LoVo (cell line): ENCODE data around the gene PCMTD2.
"Not testable (repeated sequence)": the region's sequence is repeated elsewhere in the genome, so short reads cannot be mapped to it uniquely, and the experiment has no call there.

Experiments used
- DNase-seq: peaks from one replicate; pipeline ENCODE4 v3.0.0-alpha.2; 2016; ENCODE audit warnings: low spot score

The PCMTD2 gene

DNA sequence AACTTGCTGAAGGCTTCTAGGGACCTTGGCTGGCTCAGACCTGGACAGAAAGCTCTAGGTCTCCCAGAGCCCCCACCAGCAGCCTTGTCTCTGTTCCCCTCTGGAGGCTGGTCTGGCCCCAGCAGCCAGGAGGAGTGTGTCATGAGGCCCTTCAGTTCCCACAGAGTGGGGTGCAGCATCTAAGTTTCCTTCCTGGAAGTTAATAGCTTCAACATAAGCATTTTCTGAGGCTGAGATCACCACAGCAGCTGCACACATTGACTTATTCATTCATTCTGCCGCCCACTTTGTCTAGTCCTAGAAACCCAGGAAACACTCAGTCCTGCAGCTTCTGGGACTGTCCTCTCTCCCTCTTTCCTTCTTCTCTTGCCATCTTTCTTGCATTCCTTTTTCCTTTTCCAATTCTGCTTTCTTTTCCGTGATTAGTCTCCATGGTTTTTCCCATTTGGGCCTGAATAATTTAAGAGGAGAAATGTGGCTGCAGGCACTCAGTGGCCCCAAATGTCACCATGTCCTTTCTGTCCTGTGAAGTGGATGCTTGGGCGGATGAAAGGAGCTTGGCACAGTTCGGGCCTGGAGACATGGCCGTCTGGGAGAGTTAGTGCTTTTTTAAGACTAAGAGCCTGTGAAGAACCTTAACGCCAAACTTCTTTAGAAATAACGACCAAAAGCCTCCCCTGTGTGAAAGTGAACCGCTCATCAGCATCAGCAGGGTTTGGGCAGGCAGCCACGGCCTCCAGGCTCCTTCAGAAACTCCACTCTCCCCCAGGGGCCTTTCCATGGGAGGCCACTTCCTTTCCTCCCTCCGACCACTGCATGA lies 31.0 kb upstream of the PCMTD2 start:
- DNase-seq: no peak

DNA sequence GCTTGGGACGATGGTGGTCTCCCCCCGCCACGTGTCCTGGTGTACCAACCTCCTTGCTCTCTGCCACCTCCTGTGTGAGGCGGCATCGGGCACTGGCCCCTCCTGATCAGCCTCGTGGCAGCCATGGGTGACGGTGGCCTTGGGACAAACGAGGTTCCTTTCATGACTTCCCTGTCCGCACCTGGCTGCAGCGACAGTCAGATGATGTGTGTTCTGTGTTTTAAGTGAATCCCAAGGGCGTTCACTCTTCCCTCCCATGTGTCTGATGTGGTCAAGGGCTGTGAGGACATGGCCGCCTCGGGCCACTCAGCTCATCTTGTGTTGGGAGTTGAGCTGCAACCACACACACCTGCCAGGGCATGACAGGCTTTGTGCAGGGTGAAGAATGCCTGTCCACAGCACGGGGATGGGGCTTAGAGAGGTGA lies 30.4 kb upstream of the PCMTD2 start:
- DNase-seq: no peak

DNA sequence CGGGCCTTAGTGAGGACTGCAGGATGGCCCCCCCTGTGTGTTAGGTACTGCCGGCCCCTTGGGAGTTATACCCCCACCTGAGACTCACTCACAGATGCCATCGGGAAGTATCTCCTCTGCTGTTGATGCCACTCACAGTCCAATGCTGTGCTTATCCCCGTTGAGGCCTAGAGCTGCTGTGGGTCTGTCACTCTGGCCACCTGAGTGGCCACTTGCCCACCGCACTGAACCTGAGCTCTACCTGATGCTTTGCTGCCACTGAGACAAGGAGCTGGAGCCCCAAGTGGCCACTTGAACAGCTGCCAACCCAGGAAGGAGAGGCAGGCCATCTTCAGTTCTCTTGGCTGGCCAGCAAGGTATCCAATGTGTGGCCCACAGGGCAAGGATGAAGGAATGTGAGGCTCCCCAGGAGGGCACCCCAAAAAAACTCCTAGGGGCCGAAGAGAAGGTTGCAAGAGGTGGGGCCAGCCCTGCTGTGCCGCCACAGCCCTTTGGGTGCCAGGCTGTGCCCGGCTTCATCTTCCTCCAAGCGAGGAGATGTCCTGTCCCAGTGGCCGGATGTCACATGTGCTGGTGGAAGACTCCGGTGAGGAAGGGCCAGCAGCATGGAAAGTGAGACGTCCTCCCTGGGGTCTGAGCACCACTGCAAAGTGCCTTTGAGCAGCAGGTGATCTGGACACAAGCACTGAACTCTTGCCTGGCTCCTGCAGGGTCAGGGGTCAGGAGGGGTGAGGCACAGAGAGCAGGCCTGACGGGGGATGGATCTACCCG lies 29.5 kb upstream of the PCMTD2 start:
- no peak for DNase-seq

DNA sequence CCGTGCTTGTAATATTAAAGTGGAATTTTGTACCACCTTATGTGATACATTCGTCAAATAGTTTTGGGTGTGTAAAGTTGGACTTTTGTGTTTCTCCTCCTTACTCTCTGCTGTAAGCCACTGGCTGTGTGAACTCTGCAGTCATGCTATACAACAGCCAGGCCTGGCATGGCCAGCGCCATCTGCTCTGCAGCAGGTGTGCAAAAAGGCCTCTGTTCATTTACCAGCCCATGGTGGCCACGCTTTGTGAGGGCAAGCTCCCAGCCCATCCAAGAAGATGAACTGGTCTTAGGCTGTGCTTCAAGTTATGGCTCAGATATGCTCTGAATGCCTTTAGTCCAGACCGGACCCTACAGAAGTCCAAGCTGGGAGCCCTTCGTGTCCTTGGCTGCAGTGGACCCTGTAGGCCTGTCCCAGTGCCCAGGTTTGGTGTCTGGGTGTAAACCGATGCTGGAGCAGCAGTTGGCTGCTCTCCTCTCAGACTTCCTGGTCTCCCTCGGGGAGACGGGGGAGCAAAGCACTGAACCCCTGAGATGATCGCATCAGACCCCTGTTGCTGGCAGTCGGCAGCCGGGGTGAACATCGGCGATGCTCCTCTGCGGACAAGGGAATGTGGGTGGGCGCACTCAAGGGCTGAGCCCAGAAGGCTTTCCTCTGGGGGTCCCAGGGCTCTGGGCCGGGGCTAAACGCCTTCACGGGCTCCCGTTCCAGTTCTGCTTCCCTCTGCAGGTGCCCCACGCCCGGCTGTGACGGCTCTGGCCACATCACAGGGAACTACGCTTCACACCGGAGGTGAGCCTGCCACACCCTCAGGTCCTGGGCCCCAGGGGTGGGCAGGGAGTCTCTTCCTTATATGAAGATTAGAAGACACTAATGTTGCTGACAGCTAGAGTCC lies 28.6 kb upstream of the PCMTD2 start:
- no peak for DNase-seq

DNA sequence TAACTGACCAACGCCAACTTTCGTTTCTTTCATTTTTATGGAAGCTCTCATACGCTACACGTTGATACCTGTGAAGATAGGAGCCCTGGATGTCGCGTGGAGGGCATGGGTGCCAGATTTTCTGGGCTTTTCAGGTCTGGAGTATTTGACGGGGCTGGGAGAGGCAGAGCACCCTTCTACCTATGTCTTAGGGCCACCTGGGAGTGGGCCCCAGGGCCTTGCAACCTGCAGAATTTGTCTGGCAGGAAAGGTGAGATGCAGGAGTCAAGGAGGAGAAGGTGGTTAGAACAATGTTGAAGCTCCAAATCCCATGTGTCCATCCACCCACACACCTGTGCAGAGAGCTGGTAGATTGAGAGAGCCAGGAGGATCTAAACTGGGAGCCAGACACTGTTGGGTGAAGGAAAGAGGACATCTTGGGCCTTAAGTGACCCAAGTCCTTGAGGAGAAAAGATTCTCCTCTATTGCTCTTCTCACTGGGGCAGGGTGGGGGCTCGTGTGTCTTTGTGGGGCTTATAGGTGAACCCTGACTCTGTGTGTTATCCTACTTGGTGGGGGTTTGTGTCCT lies 27.4 kb upstream of the PCMTD2 start:
- no peak for DNase-seq

DNA sequence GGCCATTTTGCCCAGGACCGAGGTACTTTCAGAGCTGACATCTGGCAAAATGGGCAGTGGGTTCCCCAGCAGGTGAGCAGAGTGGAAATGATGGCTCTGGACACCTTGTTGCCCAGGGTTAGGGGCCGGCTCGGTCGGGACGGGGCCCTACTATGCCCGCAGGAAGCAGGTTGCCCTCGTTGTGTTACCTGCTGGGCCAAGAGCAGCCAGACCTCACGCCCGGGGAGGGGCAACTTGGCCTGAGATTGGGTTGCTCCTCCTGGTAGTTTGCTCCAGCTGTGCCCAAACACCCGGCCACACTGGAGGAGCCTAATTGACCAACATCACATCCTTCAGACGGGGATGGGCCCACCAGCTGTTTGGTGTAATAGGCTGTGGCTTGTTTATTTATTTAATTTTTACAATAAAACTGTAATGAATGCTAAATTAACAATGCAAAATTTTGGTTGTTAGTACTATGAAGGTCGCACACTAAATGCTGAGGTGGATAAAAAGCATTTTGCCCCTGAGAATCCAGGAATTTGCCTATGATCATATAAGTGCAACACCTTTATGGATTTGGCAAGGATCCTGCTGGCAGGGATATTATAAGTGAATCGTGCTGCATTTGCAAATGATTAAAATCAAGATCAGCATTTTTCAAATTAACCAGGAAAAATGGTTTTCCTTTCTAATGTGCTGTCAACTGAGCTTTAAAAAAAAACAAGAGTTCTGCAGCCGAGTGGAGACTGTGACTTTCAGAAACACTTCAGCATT lies 26.6 kb upstream of the PCMTD2 start:
- DNase-seq: no peak

DNA sequence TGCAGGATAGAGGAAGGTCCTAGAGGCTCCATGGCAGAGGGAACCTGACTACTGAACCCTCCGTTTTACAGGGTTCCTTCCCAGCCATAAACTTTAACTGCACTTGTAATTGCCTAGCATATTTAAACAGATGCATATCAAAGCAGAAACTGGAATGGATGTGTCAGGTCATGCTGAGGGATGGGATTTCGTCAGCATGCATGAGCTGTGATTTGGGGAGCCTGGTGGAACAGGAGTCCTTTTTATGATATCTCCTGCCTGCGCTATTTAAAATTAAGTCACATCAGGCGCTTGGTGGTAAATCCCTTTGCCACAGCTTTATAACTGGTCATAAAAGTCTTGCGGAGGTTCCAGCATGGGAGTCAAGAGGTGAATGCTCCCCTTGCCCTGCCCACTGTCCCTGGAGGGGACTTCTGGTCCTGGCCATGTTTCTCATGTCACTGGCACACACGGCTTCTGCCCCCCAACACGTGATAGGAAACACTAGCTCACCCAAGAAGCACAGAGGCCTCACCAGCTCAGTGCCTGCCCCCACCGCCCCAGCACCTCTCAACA lies 26.0 kb upstream of the PCMTD2 start:
- DNase-seq: no peak

DNA sequence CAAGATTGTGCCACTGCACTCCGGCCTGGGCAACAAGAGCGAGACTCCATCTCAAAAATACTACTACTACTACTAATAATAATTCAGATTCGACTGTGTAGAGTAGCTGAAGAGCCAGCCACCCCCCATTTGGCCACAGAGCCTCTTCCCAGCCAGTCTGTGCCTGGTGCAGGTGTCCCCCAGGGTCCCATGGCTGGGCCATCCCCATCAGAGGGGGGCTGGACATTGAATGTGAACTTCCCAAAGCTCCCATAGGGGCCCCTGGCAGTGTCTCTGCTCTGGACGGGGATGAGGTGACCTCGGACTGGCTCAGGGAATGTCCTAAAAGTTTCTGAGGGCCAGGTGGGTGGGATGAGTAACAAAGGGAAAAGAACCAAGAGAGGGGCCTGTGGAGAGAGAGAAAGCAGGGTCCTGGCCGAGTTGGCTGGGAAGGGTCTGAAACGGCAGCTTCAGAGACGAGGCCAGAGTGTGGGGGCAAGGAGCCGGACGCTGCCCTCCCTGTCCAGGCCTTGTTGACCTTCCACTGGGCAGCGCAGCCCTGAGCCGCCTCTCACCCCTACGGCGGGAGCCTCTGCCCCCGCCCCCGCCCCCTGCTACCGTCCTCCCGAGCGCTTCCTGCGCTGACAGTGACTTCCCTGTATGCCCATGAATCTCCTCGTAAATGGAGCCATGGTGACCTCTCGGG lies 24.9 kb upstream of the PCMTD2 start:
- no peak for DNase-seq

DNA sequence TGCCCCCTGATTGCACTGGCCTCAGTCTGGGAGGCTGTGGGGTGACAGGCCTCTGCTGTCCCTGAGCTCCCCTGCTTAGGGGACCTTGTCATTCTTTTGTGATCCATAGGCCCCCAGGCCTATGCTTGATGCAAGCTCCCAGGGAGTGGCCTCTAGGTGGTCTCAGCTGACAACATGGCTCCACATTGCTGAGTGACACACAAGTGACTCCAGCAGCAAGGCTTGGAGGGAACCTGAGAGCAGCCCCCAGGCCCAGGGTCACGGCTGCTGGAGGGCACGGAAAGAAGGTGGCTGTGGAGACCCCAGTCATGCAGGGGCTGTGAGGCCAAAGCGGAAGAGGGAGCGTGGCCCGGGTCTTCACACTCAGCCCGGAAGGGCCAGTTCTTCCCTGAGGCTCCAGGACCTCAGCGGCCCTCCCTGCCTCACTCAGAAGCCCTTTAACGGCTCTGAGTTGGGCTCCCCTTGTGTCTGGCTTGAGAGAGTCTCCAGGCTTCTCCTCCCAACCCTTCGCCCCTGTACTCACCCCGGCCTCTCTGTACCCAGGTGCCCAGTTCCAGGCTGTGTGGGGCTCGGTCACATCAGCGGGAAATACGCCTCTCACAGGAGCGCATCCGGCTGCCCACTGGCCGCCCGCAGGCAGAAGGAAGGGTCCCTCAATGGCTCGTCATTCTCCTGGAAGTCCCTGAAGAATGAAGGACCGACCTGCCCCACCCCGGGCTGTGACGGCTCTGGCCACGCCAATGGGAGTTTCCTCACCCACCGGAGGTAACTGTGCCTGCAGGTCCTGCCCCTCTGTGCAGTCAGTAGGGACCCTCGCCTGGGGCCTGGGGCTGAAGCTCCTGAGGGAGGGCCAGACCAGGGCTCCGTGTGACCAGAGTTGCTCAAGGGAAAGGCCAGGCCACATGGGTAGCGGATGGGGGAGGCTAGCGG lies 23.7 kb upstream of the PCMTD2 start:
- no peak for DNase-seq

DNA sequence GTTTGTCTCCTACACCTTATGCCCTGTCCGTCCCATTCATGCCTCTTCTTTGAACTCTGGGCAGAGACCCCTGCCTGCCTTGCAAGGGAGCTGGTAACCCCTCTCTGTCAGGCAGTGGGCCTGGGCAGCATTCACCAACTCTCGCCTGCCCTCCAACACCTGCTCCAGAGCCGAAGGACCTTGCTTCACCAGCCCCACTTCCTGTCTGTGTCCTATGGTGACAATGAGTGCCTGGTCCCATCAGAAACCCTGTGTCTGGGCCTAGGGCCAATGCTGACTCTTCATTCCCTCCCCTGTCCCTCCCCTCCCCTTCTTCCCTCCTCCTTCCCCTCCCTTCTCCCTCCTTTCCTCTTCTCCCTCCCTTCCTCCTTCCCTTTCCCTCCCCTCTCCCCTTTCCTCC lies 22.8 kb upstream of the PCMTD2 start:
- DNase-seq: no peak

DNA sequence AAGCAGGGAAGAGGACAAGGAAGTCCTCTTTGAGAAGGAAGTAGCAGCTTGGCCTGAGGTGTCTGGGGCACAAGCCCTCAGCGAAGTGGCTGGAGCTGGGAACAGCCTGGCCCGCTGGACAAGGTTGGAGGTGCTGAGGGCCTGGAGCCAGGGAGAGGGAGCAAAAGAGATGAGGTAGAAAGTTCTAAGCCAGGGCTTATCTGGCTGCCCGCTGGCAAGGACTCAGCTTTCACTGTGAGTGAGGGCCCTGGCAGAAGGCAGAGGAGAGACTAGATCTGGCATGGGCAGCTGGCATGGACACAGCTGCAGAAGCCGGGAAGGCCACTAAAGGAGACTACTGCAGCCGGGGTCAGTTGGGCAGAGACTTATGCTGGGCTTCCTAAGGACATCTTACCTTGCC lies 21.8 kb upstream of the PCMTD2 start:
- DNase-seq: no peak

DNA sequence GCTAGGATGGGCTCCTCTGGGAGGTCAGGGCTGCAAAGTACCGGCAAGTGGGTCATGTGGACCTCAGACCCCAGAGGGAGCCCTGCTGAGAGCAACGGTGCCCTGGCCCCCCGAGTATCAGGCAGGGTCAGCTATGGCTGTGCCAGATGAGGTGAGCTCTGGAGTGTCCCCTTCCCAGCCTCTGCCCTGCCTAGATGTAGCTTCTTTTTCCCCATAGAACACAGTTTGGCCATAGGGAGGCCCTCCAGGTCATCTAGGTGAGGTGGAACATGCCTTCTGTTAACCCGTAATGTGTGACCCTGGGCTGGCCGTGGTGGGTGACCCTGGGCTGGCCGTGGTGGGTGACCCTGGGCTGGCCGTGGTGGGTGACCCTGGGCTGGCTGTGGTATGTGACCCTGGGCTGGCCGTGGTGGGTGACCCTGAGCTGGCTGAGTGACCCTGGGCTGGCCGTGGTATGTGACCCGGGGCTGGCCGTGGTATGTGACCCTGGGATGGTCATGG lies 21.2 kb upstream of the PCMTD2 start:
- no peak for DNase-seq

DNA sequence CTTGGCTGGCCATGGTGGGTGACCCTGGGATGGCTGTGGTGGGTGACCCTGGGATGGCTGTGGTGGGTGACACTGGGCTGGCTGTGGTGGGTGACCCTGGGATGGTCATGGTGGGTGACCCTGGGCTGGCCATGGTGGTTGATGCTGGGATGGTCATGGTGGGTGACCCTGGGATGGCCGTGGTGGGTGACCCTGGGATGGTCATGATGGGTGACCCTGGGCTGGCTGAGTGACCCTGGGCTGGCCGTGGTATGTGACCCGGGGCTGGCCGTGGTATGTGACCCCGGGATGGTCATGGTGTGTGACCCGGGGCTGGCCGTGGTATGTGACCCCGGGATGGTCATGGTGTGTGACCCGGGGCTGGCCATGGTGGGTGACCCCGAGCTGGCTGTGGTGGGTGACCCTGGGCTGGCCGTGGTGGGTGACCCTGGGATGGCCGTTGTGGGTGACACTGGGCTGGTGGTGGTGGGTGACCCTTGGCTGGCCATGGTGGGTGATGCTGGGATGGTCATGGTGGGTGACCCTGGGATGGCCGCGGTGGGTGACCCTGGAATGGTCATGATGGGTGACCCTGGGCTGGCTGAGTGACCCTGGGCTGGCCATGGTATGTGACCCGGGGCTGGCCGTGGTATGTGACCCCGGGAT lies 20.5 kb upstream of the PCMTD2 start:
- DNase-seq: not testable (repeated sequence)

DNA sequence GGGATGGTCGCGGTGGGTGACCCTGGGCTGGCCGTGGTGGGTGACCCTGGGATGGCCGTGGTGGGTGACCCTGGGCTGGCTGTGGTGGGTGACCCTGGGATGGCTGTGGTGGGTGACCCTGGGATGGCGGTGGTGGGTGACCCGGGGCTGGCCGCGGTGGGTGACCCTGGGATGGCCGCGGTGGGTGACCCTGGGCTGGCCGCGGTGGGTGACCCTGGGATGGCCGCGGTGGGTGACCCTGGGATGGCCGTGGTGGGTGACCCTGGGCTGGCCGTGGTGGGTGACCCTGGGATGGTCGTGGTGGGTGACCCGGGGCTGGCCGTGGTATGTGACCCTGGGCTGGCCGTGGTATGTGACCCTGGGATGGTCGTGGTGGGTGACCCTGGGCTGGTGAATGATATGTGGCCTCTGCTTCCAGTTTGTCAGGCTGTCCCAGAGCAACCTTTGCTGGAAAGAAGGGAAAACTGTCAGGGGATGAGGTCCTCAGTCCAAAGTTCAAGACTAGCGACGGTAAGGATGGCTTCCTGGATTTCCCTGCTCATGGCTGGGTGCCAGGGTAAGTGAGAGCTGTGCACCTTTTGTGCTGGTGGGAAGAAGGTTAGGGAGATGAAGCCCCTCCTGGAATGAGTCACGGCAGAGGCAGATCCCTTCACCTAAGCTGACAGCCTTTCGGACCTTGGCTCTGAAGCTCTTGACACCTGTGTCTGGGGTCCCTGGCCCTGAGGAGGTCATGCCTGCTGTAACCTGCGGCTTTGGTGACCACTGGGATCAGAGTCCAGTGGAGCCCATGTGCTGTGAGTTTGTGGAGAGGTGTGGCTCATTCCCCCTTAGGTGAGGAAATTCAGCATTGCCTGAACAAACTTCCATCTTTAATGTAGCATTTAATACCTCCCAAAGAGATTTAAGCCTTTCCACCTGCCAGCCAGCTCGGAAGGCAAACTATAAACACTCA lies 19.1 kb upstream of the PCMTD2 start:
- DNase-seq: no peak

DNA sequence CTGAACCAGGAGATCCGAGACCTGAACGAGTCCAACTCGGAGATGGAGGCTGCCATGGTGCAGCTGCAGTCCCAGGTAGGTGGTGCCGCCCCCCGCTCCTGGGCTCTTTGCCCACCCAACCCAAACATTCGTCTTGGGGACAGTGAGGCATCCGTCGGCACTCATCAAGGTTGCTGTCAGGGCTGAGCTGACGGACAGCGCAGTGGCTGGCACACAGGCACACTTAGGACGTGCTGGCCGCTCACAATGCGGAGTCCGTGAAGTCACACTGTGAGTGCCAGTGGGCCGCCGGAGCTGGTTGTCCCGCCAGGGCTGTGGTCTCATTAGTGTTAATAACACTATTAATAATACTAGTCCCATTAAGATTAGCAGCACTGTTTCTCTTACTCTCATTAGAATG lies 18.2 kb upstream of the PCMTD2 start:
- DNase-seq: no peak

DNA sequence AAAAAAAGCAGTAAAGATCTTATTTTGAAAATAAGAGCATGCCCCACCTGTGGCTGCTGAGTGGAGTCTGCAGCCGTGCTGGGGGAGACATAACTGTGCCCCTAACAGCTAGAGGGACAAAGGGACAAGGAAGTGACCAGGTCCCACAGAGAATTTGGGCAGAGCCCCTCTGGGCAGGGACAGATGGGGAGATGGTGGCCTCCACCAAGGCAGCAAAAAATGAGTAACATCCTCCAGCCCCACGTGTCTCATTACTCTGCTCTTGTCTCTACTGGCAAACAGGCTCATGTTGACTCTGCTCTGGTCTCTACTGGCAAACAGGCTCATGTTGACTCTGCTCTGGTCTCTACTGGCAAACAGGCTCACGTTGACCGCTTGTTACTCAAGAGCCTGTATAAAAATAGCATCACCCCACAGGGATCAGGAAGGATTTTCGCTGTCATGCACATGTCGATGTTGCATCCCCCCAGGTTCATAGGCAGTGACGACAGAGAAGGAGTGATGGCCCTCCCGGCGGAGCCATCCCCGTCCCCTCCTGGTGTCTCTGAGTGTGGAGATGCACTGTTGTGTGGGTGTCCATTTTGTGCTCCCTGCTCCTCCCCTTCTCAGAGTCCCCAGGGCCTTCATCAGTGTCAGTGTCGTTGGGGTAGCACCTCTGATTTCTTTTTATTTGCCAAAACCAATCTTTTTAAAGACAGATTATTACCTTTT lies 17.3 kb upstream of the PCMTD2 start:
- DNase-seq: no peak
